HG02763 (cell line): ENCODE data around the gene TNC.

Experiments
- ATAC-seq: cut with Tn5 transposase; IDR thresholded peaks from one replicate; pipeline ENCODE4 v1.9.1; 2021; ENCODE audit warnings: mild to moderate bottlenecking, moderate library complexity; ENCODE audit not compliant: unreplicated experiment

Gene TNC

DNA sequence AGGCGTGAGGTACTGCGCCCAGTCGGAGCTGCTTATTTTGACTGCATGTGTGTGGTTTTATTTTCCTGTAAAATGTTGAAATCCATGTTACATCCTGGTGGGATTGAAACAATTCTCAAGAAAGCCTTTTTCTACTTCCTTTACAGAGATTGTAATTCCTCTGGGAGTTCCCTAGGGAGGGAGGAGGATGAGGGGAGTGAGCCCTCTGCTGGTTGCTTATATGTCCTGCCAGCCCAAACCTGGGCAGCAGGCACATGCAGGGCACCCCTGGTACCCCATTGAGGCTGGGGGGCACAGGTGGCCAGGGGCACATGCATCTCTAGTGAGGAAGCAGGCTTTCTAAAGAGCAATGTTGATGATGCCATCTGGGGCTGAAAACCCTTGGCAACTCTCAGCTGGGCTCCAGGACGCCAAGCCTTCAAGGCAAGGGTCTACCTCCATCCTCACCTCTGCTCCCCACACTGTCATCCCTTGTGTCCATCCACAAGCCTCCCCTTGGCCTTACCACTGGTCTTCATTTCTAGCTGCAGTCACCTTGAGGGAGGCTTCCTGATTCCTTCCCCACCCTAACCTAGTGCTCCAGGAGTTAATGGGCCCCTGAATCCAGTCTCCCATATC lies 102.8 kb downstream of the TNC start:
- ATAC-seq, result no peak

DNA sequence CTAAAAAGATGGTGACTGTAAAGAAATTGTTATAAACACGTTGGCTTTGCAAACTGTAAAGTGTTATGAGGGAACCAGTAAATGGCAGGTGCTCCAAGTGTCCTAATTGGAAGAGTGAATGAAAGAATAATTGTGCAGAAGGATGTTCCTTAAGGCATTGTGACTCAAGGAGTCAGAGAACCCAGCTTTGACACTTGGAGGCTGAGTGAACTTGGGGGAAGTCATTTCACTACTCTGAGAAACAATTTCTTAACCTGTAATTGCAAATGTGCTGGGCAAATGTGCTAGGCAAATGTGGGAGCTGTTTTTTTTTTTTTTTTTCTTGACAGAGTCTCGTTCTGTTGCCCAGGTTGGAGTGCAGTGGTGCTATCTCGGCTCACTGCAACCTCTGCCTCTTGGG lies 103.5 kb downstream of the TNC start:
- ATAC-seq, result no peak

DNA sequence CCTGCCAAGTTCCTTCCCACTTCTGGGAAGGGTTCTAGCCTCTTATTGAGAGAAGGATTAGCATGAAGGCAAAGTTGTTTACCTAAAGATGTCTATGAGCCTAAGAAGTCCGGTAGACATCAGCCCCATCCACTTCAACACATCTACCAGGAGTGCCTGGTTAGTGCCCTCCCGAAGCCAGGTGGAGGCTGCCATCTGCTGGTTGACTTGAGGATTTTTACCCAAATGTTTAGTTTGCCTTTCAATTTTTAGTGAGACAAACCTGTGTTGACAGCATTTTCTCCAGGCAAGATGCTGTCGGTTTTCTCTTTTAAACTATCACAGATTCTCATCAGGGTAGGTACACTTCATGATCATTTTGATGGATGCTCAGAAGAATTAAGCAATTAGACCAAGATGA lies 104.0 kb downstream of the TNC start:
- ATAC-seq, result no peak

DNA sequence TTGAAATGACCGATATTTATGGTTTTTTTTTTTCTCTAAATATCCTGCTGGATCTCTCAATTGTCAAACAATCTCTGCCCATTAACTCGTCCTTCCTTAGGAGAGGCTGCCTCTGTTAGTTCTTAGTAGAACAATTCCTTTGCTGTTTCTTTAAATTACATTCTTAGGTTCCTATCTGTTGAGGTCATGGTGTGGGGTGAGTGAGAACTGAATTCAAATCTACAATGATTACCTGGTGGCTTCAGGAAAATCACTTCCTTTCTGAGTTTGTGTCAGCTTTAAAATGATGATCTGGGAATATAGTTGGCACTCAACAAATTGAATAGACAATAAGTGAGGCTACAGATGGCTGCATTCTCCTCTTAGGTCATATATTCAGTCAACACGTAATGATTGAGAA lies 105.5 kb downstream of the TNC start:
- no peak for ATAC-seq

DNA sequence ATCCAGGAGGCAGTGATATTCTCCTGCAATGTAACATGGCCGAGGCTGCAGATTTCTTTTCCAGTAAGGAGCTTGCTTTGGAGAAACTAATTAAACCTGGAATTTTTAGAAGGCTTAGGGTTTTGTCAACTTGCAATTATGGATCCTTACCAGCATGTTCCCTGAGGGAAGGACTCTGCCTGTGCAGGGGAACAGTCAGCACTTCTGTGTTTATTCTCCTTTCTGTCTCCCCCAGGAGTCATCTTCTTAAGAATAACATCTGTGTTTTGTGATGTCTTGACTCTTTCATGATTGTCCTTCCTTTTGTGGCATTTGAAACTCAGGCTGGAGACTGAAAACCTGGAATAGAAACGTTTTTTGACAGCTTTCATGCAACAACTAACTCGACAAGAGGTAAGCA lies 107.1 kb downstream of the TNC start:
- no peak for ATAC-seq

DNA sequence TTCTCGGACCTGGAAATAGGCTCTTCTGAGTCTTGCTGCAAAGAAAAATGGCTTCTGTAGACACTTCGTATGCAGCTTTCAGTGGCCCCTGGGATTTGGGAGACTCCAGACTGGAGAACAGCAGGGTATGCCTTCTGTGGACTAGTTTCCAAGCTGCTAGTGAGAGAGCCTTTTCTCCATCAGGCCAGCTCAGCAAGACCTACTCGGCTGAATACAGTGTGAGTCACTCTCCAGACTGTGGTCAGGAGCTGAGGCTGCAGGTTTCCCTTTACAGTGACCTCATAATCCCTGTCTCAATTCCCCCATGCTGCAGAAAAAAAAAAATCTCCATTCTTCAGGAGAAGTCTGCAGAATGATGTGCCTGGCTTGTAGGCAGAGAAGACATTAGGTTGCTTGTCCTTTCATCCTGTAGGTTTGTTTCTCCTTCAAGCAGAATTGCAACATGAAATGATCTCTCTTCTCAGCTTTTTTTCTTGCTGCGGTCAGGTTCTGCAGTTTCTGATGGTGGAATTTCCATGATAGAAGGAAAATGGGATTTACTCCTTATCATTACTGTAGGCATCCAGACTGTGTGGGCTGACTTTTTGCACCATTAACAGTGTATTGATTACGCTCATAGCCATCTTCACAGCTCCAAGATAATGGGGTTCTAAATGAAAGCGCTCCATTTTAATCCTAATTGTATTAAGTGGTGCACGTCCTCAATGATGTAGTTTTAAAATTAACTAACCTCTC lies 109.3 kb downstream of the TNC start:
- ATAC-seq, result no peak

DNA sequence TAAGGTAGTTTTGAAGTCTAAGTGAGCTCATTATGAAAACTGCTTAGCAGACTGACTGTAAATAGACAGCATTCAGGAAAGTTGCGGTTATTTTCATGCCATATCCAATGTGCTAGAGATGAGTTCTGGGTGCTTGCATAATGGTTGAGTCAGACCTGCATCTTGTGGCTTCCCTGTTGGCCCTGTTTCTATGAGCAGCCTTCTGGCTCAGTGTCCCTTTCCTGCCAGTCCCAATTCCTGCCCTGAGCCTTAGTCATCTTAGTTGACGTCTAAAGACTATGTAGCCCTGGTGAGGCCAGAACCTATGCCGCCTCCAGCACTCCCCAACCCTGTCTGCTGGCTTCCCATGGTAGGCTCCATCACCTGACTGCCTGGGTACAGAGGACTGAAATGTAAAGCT lies 111.3 kb downstream of the TNC start:
- ATAC-seq, result no peak

DNA sequence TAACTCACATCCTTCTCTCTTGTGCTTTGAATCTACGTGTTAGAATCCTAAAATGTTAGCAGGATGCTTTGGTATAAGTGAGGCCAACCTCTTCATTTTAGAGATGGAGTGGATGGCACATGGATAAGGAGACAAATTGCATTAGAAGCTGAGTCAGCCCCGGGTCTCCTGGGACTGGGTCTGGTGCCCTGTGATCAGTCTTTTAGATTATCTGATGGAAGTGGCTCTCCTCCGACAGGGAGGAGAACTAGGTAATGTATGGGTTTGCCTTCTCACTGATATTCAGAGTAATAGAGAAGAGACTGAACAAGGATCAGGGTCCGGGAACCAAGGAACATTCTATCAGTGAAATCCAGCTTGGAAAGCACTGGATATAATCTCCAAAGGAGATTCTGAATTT lies 112.6 kb downstream of the TNC start:
- ATAC-seq, result no peak

DNA sequence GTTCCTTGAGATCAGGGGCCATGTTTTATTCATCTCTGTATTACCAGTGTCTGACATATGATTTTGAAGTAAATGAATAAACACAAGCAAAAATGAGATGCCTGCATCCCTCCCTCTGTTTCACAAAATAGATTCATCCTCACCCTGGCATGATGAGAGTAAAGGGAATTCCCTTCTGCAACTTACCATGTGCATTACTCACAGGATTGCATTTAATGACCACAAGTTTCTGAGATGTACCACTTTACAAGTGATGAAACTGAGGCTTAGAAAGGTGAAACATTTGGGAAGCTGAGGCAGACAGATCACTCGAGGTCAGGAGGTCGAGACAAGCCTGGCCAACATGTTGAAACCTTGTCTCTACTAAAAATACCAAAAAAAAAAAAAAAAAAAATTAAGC lies 113.4 kb downstream of the TNC start:
- ATAC-seq, result no peak

DNA sequence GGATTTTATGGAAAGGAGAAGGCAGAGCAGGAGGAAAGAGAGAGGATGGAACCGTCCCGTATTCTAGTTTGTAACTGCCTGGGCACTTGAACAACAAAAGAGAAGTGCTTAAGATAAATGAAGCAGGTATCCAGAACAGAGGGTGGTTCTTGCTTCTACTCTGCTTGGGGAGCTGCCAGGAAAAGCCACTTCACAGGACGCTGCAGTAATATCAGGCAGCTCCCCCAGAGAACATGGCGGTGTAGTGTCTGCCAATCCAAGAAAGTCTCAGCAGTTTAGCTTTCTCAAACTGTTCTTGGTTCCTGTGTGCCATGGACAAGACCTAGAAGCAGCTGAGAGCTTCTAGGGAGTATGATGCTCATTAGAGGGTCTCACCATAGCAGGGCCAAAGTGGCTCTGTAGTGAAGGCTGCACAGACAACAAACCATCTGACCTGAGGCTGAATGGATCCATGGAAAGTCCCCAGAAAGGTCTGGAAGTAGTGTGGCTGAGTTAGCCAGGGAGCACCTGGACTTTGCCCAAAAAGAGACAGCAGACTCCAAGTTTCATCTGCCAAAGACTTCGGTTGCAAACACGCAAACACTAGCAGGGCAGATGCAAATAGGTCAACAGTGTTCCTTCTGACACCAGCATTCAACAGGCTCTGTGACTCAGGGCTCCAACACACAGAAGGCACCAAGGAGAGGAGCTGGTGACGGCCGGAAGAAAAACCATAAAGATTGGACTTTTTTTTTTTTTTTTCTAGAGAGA lies 115.4 kb downstream of the TNC start:
- ATAC-seq, result no peak

DNA sequence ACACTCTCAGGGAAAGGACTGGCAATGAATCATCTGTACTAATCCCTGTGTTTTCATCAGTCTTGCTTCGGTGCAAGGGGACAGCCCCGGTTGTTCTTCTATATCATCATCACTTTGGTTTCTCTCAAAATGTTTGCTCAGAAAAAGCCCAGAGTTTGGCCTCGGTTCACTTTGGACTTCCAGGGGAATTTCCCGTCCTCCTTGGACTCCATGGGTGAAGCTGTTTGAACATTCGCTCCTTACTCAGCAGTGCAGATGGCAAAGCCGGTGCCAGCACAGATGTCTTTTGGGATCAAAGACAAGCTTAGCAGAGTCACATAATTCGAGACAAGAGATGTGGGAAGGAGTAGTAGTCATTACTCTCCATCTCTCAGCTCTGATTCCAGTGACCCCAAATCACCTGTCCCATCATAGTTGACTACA lies 117.7 kb downstream of the TNC start:
- no peak for ATAC-seq

DNA sequence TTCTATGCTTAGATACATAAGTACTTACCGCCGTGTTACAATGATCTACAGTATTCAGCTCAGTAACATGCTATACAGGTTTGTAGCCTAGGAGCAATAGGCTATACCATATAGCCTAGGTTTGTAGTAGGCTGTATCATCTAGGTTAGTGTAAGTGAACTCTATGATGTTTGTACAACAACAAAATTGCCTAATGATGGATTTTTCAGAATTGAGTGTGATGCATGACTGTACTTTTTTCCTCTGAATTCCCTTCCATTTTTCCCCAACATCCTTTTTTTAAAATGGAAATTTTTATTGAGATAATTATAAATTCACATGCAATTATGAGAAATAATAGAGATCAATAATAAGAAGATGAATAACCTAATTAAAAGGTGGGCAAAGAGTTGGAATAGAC lies 119.6 kb downstream of the TNC start:
- no peak for ATAC-seq

DNA sequence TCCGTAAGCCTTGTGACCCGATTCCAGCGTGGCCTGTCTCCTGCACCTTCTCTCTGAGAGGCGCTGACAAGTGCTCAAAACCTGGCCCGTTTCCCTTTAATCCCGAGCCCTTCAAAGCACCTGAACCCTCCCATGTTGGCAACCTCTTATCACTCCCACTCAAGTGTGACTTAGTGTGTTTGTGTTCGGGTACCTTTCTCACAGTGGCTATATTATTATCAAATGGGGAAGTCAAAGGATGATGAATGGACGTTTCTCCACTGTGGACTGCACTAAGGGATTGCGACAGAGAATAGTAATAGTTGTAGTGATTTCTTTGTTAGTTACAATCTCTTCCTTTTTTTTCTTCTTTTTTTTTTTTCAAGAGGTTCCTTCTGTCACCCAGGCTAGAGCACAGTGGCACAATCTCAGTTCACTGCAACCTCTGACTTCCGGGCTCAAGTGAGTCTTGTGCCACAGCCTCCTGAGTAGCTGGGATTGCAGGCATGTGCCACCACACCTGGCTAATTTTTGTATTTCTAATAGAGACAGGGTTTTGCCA lies 122.2 kb downstream of the TNC start:
- no peak for ATAC-seq

DNA sequence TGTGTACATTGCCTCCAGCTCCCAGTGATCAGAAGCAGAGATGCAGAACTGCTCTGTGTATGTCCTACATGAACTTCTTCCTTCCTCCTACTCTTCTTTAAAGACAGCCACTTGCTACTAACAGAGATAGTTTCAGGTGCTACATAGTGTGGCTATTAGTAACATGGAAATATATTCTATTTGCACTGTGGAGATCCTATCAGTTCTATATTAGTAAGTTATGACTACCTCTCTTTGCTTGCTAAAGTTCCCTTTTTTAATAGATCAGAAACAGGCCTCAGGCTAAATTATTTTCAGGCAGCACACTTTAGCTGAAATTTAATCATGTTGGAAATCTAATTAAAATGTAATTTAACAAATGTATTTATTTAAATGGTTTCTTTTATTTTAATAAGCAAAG lies 123.2 kb downstream of the TNC start:
- no peak for ATAC-seq

DNA sequence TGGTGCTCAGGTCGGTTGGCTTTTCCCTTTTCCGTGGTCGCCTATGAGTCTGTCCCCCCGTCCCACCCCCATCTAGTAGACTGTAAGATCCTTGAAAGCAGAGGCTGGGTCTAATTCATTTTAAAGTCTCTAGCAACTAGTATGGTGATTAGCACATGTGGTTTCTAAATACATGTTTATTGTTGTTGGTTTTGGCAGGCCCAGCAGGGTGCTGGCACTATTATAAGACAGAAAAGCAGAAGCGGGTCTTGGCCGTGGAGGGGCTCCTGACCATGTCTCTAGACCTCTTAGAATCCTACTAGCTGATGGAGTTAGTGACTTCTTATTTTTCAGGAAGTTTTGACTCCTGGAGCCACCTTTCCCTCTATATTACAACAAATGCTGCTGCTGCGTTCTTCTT lies 126.1 kb downstream of the TNC start:
- no peak for ATAC-seq

DNA sequence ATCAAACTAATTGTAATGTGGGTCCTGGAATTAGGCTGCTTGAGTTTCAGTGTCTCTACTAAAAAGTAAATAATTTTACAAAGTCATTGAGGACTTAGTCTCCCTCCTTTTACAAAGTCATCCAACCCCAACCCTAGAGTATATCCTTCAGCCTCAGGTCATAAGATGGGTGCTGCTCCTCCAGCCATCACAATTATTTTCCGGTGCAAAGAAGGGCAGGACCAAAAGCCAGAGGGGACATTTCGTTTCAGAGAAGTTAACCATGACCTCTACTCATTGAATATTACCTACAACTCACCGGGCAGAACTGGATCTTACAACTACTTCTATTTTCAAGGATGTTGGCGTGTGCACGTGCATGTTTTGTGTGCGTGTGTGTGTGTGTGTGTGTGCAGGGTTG lies 127.1 kb downstream of the TNC start:
- no peak for ATAC-seq

DNA sequence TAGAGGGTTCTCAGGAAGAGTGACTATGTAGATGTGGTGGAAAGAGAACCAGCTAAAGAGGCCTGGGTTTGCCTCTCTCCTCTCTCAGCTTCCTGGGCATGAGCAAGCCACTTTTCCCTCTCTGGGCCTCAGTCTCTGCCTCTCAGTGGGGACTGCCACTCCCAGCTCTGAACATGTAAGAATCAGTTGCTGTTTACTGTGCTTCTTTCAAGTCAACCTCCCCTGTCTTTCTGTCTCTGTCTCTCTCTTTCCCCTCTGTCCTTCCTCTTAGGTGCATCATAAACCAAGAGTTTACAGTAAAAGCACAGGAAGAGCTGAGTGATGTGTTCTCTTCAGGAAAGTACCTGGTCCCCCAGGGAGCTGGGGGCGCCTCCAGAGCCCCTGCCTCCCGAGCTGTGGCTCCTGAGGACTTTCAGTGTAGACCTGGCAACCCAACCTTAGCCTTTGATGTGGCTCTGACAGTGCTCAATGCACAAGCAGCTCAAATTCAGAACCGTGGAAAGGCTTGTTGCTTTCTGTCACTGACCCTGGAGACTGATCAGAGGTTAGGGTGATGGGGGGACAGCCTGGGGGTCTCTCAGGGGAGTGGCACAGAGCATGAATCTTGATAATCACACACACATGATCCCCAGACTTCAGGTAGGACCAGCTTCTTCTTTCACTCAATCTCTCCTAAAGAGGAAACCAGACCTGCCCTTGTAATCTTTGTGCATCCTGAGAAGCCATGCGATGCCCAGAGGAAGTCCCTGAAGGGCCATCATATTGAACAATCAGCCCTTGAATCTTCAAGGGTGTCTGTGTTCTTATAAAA lies 128.2 kb downstream of the TNC start:
- peak; percentile 51 for ATAC-seq

DNA sequence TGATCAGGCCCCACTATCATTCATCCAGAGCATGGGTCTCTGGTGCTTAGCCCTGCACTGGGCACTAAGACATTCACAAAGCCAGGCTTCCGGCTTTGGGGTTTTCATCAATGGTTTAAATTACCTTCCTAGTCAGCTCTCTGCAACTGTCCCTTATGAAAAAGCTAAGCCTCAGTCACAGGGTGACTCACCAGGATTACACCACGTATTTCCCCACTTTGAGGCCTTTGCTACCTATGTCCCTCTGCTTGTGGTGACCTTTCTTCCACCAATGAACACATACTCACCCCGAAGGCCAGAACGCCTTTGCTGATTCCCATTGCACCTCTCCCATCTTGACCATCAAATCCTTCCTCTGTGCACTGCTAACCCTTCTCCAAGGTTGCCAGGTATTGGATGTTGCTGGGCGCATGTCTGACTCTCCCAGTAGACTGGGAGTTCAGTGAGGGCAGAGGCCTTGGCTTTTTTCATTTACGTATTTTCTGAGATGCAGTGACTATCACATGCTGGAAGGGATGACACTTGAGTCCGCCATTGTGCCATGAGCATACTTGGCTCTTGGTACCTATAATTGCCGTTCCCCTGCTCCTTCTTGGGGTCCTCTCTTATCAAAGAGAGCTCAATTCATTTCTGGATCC lies 128.9 kb downstream of the TNC start:
- no peak for ATAC-seq

DNA sequence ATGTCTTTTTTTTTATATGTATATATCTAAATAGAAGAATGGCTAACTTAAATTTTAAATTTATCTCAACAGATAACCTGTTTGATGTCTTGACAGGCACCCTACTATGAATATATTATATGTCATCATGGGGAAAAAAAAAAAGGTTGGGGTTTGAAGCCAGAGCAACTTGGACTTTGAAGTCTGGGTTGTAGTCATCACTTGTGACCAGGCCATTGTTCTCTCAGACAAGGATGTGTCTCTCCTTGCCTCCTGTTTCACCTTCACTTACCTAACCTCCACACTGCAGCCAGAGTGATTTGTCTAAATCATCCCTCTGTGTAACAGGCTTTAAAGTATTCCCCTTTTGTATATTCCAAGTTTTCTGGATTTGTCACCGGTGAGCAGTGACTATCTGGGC lies 130.8 kb downstream of the TNC start:
- no peak for ATAC-seq

DNA sequence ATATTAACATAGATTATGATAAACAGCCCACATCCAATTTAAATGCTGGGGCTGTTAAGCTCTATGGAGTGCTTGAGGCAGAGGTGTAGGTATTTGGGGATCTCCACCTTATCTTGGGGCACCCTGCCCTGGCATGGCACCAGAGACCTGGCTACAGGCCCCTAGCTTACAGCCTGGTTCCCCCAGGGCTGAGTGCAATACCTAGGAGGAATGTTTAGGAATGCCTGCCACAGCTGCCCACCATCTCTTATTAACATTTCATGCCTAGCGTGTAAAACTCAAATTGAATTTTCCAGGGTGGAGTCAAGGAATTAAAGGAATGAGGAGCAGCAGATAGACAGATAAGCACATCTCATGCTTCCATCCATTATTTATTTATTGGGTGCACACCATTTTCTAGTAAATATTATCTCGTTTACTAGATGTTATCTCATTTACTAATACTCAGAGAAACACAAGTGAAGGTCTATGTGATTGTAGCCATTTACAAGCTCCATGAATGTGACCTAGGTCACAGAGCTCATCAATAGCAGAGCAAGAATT lies 131.9 kb downstream of the TNC start:
- ATAC-seq, result no peak
